ENCODE data around the gene RASA2. TPM values are rescaled to one million over a fixed set of nuclear protein-coding genes. Genes with fewer than 3 reads are reported as not detected.
"Not testable (repeated sequence)": the region's sequence is repeated elsewhere in the genome, so short reads cannot be mapped to it uniquely, and the experiment has no call there.

RASA2 gene
- total RNA-seq, 1 donor from 2014 or later, result 15.1 TPM

DNA sequence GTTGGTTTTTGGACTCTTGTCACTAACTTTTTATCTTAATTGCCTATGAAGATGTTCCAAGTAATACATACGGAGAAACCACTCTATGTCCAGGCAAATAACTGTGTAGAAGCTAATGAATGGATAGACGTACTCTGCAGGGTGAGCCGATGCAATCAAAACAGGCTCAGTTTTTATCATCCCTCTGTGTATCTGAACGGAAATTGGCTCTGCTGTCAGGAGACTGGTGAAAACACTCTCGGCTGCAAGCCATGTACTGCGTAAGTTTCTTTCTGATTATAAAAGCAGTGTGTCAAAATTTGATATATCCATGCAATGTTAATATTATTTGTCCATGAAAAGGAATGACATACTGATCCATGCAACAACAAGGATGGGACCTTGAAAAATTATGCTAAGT lies 121.6 kb downstream of the RASA2 start:
- no peak for DNase-seq (ENCODE audit: low read depth)
- TF ChIP-seq, protein P1, sequence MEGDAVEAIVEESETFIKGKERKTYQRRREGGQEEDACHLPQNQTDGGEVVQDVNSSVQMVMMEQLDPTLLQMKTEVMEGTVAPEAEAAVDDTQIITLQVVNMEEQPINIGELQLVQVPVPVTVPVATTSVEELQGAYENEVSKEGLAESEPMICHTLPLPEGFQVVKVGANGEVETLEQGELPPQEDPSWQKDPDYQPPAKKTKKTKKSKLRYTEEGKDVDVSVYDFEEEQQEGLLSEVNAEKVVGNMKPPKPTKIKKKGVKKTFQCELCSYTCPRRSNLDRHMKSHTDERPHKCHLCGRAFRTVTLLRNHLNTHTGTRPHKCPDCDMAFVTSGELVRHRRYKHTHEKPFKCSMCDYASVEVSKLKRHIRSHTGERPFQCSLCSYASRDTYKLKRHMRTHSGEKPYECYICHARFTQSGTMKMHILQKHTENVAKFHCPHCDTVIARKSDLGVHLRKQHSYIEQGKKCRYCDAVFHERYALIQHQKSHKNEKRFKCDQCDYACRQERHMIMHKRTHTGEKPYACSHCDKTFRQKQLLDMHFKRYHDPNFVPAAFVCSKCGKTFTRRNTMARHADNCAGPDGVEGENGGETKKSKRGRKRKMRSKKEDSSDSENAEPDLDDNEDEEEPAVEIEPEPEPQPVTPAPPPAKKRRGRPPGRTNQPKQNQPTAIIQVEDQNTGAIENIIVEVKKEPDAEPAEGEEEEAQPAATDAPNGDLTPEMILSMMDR (conservative IDR thresholded peaks at IDR 0.05; ENCODE audit: low read depth, low read length), result no peak
- no peak overlapping the region for H3K4me3 ChIP-seq (ENCODE audit: low read depth, low read length)

DNA sequence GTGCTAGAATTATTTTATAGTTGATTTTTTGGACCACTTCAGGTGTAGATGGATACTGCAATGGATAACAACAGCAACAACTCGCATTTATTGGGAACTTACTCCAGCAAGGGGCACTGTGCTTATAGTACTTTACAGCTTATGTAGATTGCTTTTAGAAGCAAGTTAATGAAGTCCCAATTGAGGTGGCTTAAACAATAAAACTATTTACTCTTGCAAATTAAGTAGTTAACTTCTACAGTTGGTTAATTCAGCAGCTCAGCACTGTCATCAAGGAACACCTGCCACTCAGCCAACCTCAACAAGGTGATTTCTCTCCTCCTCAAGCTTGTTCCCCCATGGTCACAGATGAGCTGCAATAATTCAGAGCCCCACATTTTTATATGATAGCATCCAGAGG lies 124.1 kb downstream of the RASA2 start:
- DNase-seq (ENCODE audit: low read depth), result no peak
- no peak overlapping the region for H3K4me3 ChIP-seq (ENCODE audit: low read depth, low read length)
- TF ChIP-seq, protein P1 (conservative IDR thresholded peaks at IDR 0.05; ENCODE audit: low read depth, low read length), result no peak

DNA sequence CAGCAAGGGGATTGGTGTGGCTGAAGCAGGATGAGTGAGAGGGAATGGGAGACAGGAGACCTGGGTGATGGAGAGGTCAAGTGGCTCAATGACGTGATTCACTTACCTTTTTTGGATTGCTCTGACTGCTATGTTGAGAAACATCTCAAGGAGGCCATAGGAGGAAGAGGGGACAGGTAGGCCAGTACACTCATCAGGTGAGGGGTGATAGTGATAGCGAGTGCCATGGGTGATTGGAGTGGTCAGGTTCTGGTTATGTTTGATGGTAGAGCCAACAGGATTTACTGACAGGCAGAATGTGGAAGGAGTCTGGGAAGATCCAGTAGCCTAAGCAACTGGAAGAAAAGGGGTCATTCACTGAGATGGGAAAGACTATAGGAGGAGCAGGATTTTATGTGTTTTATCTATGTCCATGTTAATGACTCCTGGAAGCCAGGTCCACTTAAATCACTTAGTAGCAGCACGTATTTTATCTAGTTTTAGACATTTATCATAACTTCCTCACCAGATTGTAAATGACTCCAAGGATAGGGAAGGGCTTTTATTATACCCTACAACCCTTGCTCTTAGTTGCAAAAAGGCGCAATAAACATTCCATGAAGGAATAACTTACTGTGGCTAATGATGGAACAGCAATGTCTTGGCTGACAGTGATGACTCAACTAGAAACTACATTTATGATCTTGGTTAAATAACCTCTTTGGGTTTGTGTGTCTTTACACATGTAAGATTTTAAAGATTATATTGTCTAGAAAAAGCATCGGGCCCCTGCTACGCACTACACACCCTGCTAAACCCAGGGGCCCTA lies 131.5 kb downstream of the RASA2 start:
- no peak for DNase-seq (ENCODE audit: low read depth)
- TF ChIP-seq, protein P1 (conservative IDR thresholded peaks at IDR 0.05; ENCODE audit: low read depth, low read length), result no peak
- no peak overlapping the region for H3K4me3 ChIP-seq (ENCODE audit: low read depth, low read length)

DNA sequence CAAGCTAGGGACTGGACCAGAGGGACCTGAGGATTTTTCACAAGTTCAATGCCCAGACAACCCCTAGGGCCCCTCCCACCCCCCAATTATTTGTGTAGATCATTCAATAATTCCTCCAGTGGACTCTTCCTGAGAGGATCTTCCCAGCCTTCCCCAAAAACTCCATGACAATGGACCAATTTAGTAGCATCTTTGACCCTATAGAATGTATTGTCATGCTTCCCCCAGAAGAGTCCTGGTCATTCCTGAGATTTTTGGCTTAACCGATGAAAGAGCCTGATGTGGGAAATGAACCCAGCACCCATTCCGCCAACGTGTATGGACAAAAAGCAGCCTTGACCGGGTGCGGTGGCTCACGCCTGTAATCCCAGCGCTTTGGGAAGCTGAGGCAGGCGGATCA lies 132.1 kb downstream of the RASA2 start:
- DNase-seq (ENCODE audit: low read depth), result no peak
- no peak overlapping the region for H3K4me3 ChIP-seq (ENCODE audit: low read depth, low read length)
- TF ChIP-seq, protein P1 (conservative IDR thresholded peaks at IDR 0.05; ENCODE audit: low read depth, low read length), result no peak

DNA sequence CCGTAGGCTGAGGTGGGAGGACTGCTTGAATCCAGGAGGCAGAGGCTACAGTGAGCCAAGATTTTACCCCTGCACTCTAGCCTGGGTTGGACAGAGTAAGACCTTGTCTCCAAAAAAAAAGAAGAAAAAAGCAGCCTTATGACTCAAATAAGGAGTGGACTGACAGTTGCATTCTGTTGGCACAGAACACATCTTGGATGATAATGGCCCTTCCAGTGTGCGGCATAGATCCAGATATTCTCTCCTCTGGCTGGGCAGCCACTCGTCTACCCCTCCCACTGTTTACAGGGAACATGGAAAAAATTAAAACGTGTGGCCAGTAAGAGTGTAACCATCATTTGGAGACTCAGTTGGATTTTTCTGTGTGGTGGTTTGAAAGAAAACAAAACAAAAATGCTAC lies 132.6 kb downstream of the RASA2 start:
- TF ChIP-seq, protein P1 (conservative IDR thresholded peaks at IDR 0.05; ENCODE audit: low read depth, low read length), result no peak
- no peak overlapping the region for H3K4me3 ChIP-seq (ENCODE audit: low read depth, low read length)
- no peak for DNase-seq (ENCODE audit: low read depth)

DNA sequence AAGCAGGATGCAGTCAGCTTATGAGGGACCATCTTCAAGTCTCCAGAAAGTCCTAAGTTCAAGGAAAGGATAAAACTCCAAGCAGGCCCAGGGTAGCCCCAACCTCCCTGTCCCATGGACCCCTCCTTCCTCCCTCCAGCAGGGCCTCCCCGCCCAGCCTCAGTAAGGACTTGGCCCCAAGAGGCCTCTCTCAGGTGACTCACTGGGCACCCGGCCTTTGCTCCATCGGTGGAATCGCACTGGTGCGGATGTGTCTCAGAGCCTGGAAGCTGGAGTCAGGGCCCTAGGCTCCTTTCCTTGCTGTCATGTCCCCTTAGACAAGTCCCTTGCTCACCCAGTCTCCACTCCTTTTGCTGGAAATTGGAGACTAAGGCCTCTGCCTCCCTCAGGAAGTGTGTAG lies 136.9 kb downstream of the RASA2 start:
- TF ChIP-seq, protein P1 (conservative IDR thresholded peaks at IDR 0.05; ENCODE audit: low read depth, low read length), result no peak
- DNase-seq (ENCODE audit: low read depth), result no peak
- H3K4me3 ChIP-seq (ENCODE audit: low read depth, low read length), result no peak overlapping the region

DNA sequence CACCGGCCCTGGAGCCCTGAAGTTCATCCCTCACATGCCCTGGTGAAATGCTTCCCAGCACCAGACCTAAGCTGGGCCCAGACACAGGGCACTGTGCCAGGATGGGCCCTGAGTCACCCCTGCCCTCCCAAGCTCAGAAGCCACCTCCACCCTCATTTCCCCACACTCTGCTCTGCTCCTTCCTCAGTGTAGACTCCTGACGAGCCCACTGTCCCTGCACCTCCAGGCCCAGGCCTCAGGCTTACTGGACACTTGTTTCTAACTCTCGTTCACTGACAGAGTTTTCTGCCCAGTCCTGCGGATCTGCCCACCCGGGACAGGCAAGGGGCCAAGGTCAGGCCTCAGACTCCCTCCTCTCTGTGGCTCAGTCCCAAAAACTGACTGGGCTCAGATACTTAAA lies 138.7 kb downstream of the RASA2 start:
- no peak for DNase-seq (ENCODE audit: low read depth)
- TF ChIP-seq, protein P1 (conservative IDR thresholded peaks at IDR 0.05; ENCODE audit: low read depth, low read length), result no peak
- H3K4me3 ChIP-seq (ENCODE audit: low read depth, low read length), result no peak overlapping the region

DNA sequence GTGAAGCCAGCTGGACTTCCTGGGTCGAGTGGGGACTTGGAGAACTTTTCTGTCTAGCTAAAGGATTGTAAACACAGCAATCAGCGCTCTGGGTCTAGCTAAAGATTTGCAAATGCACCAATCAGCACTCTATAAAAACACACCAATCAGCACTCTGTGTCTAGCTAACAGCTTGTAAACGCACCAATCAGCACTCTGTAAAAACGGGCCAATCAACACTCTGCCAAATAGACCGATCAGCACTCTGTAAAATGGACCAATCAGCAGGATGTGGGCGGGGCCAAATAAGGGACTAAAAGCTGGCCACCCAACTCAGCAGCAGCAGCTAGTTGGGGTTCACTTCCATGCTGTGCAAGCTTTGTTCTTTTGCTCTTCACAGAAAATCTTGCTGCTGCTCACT lies 141.5 kb downstream of the RASA2 start:
- not testable (repeated sequence) for DNase-seq (ENCODE audit: low read depth); H3K4me3 ChIP-seq (ENCODE audit: low read depth, low read length)

DNA sequence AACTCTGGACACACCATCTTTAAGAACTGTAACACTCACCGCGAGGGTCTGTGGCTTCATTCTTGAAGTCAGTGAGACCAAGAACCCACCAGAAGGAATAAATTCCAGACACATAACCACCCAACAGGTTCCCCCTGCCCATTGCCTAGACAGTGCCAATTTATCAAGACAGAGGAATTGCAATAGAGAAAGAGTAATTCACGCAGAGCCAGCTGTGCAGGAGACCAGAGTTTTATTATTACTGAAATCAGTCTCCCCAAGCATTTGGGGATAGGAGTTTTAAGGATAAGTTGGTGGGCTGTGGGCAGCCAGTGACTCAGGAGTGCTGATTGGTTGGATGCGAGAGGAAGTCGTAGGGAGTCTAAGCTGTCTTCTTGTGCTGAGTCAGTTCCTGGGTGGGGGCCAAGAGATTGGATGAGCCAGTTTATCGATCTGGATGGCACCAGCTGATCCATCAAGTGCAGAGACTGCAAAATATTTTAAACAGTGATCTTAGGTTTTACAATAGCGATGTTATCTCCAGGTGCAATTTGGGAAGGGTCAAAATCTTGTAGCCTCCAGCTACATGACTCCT lies 142.1 kb downstream of the RASA2 start:
- not testable (repeated sequence) for H3K4me3 ChIP-seq (ENCODE audit: low read depth, low read length); DNase-seq (ENCODE audit: low read depth)
